Adrenal gland (tissue), 12 donors: Measurements from ENCODE around the gene OGFOD1. TPM values are rescaled to one million over a fixed set of nuclear protein-coding genes. Genes with fewer than 3 reads are reported as not detected.

Source experiments
- DNase-seq, 7 donors: peaks; one replicate each; pipeline ENCODE4 v3.0.0-alpha.2; 2019 to 2020
- H3K27ac ChIP-seq, 5 donors: fragments of 200-600 bp; sonication (generic) in 4 of 5; 1 replicate in 3 of 5; 2 replicates in 2 of 5; pipeline versions ENCODE4 v1.5.1 to v1.8.0; 2016 to 2020; ENCODE audit warnings: mild to moderate bottlenecking in 1 of 5
- H3K27me3 ChIP-seq: fragments of 200-600 bp; 2 replicates; pipeline ENCODE4 v1.8.0; 2021
- H3K36me3 ChIP-seq, 2 donors: fragments of 200-600 bp; replicated peaks in 1 of 2; 1 replicate in 1 of 2; 2 replicates in 1 of 2; pipeline versions ENCODE4 v1.5.1 to v1.8.0; 2018 to 2022
- H3K4me1 ChIP-seq, 2 donors: fragments of 200-600 bp; replicated peaks in 1 of 2; 1 replicate in 1 of 2; 2 replicates in 1 of 2; pipeline versions ENCODE4 v1.5.1 to v1.8.0; 2018 to 2021
- H3K4me3 ChIP-seq, 4 donors: fragments of 200-600 bp; sonication (generic) in 3 of 4; one replicate each; pipeline ENCODE4 v1.5.1; 2016 to 2018
- H3K9me3 ChIP-seq, 3 donors: fragments of 200-600 bp; sonication (generic) in 1 of 3; replicated peaks in 1 of 3; 1 replicate in 2 of 3; 2 replicates in 1 of 3; pipeline versions ENCODE4 v1.5.1 to v1.8.0; 2016 to 2021
- CTCF ChIP-seq, 6 experiments: fragments of 450-650 bp in 4 of 6; fragments of 200-600 bp in 2 of 6; sonication (generic) in 1 of 6; IDR thresholded peaks; 1 replicate in 5 of 6; 2 replicates in 1 of 6; pipeline versions ENCODE4 v1.5.1 to v1.8.0; 2016 to 2021; ENCODE audit warnings: antibody characterized with exemption in 6 of 6, mild to moderate bottlenecking in 2 of 6, moderate library complexity in 1 of 6
- POLR2A ChIP-seq, 2 donors: fragments of 450-650 bp; IDR thresholded peaks; one replicate each; pipeline ENCODE4 v1.6.1; 2017; ENCODE audit warnings: antibody characterized with exemption in 2 of 2, mild to moderate bottlenecking in 2 of 2, moderate library complexity in 1 of 2
- WGBS, 4 donors: extraction: QIAGEN DNeasy Blood & Tissue Kit in 2 of 4; methylation state at CpG; one replicate each; pipeline versions ENCODE4 v1.1.5 to v1.1.7; 2013 to 2017; 5-methylcytosine and 5-hydroxymethylcytosine counted together
- intact Hi-C, 2 donors: fragments of 100-400 bp; cut with DNase I; formaldehyde crosslinking; loops; one replicate each; pipeline versions ENCODE4 v1.14.1 to v1.15.0; 2022 to 2023
- polyA plus RNA-seq, 3 donors: library from polyadenylated mRNA; stranded (reverse); fragments of 200-250 nt in 2 of 3; fragments of 350-450 nt in 1 of 3; fragmentation: Illumina TruSeq in 1 of 3; extraction: RNeasy Lipid Tissue Mini Kit (QIAGEN cat#74804) in 1 of 3; gene quantifications; one replicate each; pipeline ENCODE4 v1.2.3, GENCODE V29; 2013 to 2014
- total RNA-seq, 9 donors: library from RNA; depleted of rRNA in 4 of 9; stranded (reverse); fragments of >200 nt in 4 of 9; fragments of 120-200 nt in 1 of 9; fragmentation: NEBNext Ultra II Directional in 1 of 9; extraction: Animal tissue kit (Norgen Biotek cat#: 25700) in 1 of 9; gene quantifications; one replicate each; pipeline versions ENCODE4 v1.1.0 to v1.2.4, GENCODE V29; 2013 to 2023
- donor health status: healthy with polysubstance abuse.
- donor health status: Bipolar disorder and iron deficiency.
- donor health status: DM: yes; HTN: yes; CAD: no.
- donor health status: DM: no; HTN: no; CAD: no.
- donor health status: DM: no; HTN: no; CAD: no.
- donor health status: DM: yes; HTN: yes; CAD: no.

OGFOD1 gene
- total and polyA plus RNA-seq, 12 donors: 9.2 to 183 (median 53.5) TPM

GRCh38 chr16:56479469-56479868 lies 28.1 kb downstream of the OGFOD1 start:
- Histone ChIP-seq H3K36me3 (peaks cover 0 to 37% of the 10 kb centered on the region in 2 donors), H3K27ac (no peak overlapping the region), H3K4me1 (peaks cover 16 to 23% of the 10 kb centered on the region in 2 donors), H3K4me3 (no peak overlapping the region), H3K9me3 (no peaks in the 10 kb centered on the region), H3K27me3 (no peaks in the 10 kb centered on the region)
- TF ChIP-seq POLR2A (IDR thresholded peaks at IDR 0.05) (no peak), CTCF (IDR thresholded peaks at IDR 0.05) (no peak)
- DNase-seq: no peak
- intact Hi-C loops: no loop called here
- 95 to 100% (median 97%) methylated on average over 2 of the region's 2 CpGs for WGBS, 4 donors

- Histone ChIP-seq H3K27me3 (no peaks in the 10 kb centered on the region), H3K4me1 (peaks cover 16 to 17% of the 10 kb centered on the region in 2 donors), H3K27ac (peak overlapping the region in 2 of 5 donors; percentile 13 to 15), H3K9me3 (no peaks in the 10 kb centered on the region), H3K36me3 (peaks cover 0 to 28% of the 10 kb centered on the region in 2 donors), H3K4me3 (no peak overlapping the region)
- 81 to 87% (median 84%) methylated on average over 7 of the region's 7 CpGs for WGBS, 4 donors
- TF ChIP-seq POLR2A (IDR thresholded peaks at IDR 0.05) (no peak), CTCF (IDR thresholded peaks at IDR 0.05) (no peak)
- no peak for DNase-seq
- intact Hi-C loops: no loop called here
These were observed 29.6 kb downstream of the OGFOD1 start for GRCh38 chr16:56480776-56481467.

- intact Hi-C loops: no loop called here
- 77 to 86% (median 82%) methylated on average over 2 of the region's 2 CpGs for WGBS, 4 donors
- Histone ChIP-seq H3K9me3 (no peaks in the 10 kb centered on the region), H3K36me3 (peaks cover 0 to 27% of the 10 kb centered on the region in 2 donors), H3K4me1 (peaks cover 12 to 13% of the 10 kb centered on the region in 2 donors), H3K27ac (peak overlapping the region in 2 of 5 donors; percentile 13 to 15), H3K4me3 (no peak overlapping the region), H3K27me3 (no peaks in the 10 kb centered on the region)
- no peak for TF ChIP-seq CTCF (IDR thresholded peaks at IDR 0.05)
- TF ChIP-seq POLR2A (IDR thresholded peaks at IDR 0.05): no peak
- peak in 1 of 7 donors; percentile 22 for DNase-seq
These were observed 30.2 kb downstream of the OGFOD1 start for GRCh38 chr16:56481468-56482122.

- 89 to 95% (median 91%) methylated on average over 5 of the region's 5 CpGs for whole genome bisulfite sequencing, 4 donors
- H3K4me3 ChIP-seq: no peak overlapping the region
- no peaks in the 10 kb centered on the region for H3K27me3 ChIP-seq
- no peak overlapping the region for H3K27ac ChIP-seq
- intact Hi-C loops: no loop called here
- TF ChIP-seq POLR2A (IDR thresholded peaks at IDR 0.05) (no peak), CTCF (IDR thresholded peaks at IDR 0.05) (no peak)
- peaks cover 0 to 27% of the 10 kb centered on the region in 2 donors for H3K36me3 ChIP-seq
- peaks cover 3 to 13% of the 10 kb centered on the region in 2 donors for H3K4me1 ChIP-seq
- H3K9me3 ChIP-seq: no peaks in the 10 kb centered on the region
- no peak for DNase-seq
These were observed 31.4 kb downstream of the OGFOD1 start for GRCh38 chr16:56482683-56483236.
